HG03175 (cell line): ENCODE data around the gene KCNMA1.

Experiments
- ATAC-seq: cut with Tn5 transposase; IDR thresholded peaks from one replicate; pipeline ENCODE4 v1.9.1; 2021; ENCODE audit warnings: mild to moderate bottlenecking, moderate library complexity; ENCODE audit not compliant: unreplicated experiment

Gene KCNMA1

GRCh38 chr10:77513220-77513619 lies 124.4 kb downstream of the KCNMA1 start:
- no peak for ATAC-seq

GRCh38 chr10:77512219-77512578 lies 125.4 kb downstream of the KCNMA1 start:
- no peak for ATAC-seq

- no peak for ATAC-seq
These were observed 126.0 kb downstream of the KCNMA1 start for GRCh38 chr10:77511498-77512218.

- ATAC-seq = no peak
These were observed 126.9 kb downstream of the KCNMA1 start for GRCh38 chr10:77510695-77511094.

- ATAC-seq = no peak
These were observed 127.3 kb downstream of the KCNMA1 start for GRCh38 chr10:77510294-77510693.

GRCh38 chr10:77509391-77509790 lies 128.2 kb downstream of the KCNMA1 start:
- no peak for ATAC-seq

- ATAC-seq = no peak
These were observed 130.2 kb downstream of the KCNMA1 start for GRCh38 chr10:77507291-77507880.

- no peak for ATAC-seq
These were observed 130.9 kb downstream of the KCNMA1 start for GRCh38 chr10:77506517-77507200.

- ATAC-seq = no peak
These were observed 131.9 kb downstream of the KCNMA1 start for GRCh38 chr10:77505431-77506334.

GRCh38 chr10:77504873-77505257 lies 132.7 kb downstream of the KCNMA1 start:
- no peak for ATAC-seq

GRCh38 chr10:77504196-77504872 lies 133.3 kb downstream of the KCNMA1 start:
- no peak for ATAC-seq

- ATAC-seq = no peak
These were observed 135.8 kb downstream of the KCNMA1 start for GRCh38 chr10:77501846-77502261.

GRCh38 chr10:77501152-77501845 lies 136.3 kb downstream of the KCNMA1 start:
- ATAC-seq = peak; percentile 7

- ATAC-seq = peak; percentile 58
These were observed 136.9 kb downstream of the KCNMA1 start for GRCh38 chr10:77500754-77501151.

GRCh38 chr10:77498829-77499228 lies 138.8 kb downstream of the KCNMA1 start:
- ATAC-seq = no peak

- no peak for ATAC-seq
These were observed 139.4 kb downstream of the KCNMA1 start for GRCh38 chr10:77498210-77498609.

GRCh38 chr10:77497748-77498147 lies 139.9 kb downstream of the KCNMA1 start:
- ATAC-seq = no peak

- ATAC-seq = no peak
These were observed 140.6 kb downstream of the KCNMA1 start for GRCh38 chr10:77496941-77497420.

- no peak for ATAC-seq
These were observed 142.7 kb downstream of the KCNMA1 start for GRCh38 chr10:77494756-77495541.
